HEK293T (cell line): ENCODE measurements around the gene NOXO1.

Source experiments
- BHLHE40 ChIP-seq: fragments of 450-650 bp; IDR thresholded peaks from 2 replicates; pipeline ENCODE4 v1.6.1; 2016; ENCODE audit warnings: mild to moderate bottlenecking, moderate library complexity, borderline replicate concordance
- CTBP1 ChIP-seq: fragments of 450-650 bp; IDR thresholded peaks from 2 replicates; pipeline ENCODE4 v1.6.1; 2016; ENCODE audit warnings: borderline replicate concordance
- ELF4 ChIP-seq: fragments of 450-650 bp; IDR thresholded peaks from 2 replicates; pipeline ENCODE4 v1.6.1; 2017; ENCODE audit warnings: antibody characterized with exemption
- FOXA1 ChIP-seq: fragments of 450-650 bp; IDR thresholded peaks from 2 replicates; pipeline ENCODE4 v1.6.1; 2016; ENCODE audit warnings: mild to moderate bottlenecking
- FOXM1 ChIP-seq: fragments of 450-650 bp; IDR thresholded peaks from 2 replicates; pipeline ENCODE4 v1.6.1; 2017; ENCODE audit warnings: mild to moderate bottlenecking, borderline replicate concordance
- HDGF ChIP-seq: fragments of 450-650 bp; IDR thresholded peaks from 2 replicates; pipeline ENCODE4 v1.6.1; 2017; ENCODE audit warnings: antibody characterized with exemption, borderline replicate concordance
- L3MBTL2 ChIP-seq: fragments of 450-650 bp; conservative IDR thresholded peaks from 2 replicates; pipeline ENCODE4 v1.6.1; 2016; ENCODE audit warnings: mild to moderate bottlenecking
- SP1 ChIP-seq: fragments of 450-650 bp; IDR thresholded peaks from 2 replicates; pipeline ENCODE4 v1.6.1; 2017
- SUZ12 ChIP-seq: fragments of 450-650 bp; IDR thresholded peaks from 2 replicates; pipeline ENCODE4 v1.6.1; 2016; ENCODE audit warnings: mild to moderate bottlenecking
- TARDBP ChIP-seq: fragments of 450-650 bp; IDR thresholded peaks from 2 replicates; pipeline ENCODE4 v1.6.1; 2016
- ZNF384 ChIP-seq: fragments of 450-650 bp; IDR thresholded peaks from 2 replicates; pipeline ENCODE4 v1.6.1; 2016
- TF ChIP-seq, protein P1 (sequence below): fragments of 450-650 bp; IDR thresholded peaks from 2 replicates; pipeline ENCODE4 v1.6.1; 2016

DNA sequence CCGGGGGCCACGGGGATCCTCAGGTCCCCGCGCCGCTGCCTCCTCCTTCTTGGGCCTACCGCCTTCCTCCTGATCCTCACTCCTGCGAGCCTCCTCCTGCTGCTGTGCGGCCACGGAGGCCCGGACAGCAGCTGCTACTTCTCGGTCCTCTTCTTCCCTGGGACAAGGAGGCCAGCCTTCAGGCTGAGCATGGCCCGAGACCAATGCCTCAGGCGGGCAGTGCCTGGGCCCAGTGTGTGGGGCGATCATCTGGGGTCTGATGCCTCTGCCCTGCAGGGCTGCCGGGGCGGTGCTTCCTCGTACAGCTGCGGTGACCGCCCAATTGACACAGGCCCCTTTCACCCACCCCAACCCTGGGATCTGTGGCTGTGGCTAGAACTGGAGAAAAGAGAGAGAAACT is 19.8 kb upstream of the NOXO1 start:
- TF ChIP-seq SP1 (no peak), FOXA1 (no peak), CTBP1 (no peak), ZNF384 (no peak), ELF4 (no peak), HDGF (no peak), TARDBP (no peak), FOXM1 (no peak), BHLHE40 (no peak), L3MBTL2 (no peak), SUZ12 (no peak)
- TF ChIP-seq, protein P1, sequence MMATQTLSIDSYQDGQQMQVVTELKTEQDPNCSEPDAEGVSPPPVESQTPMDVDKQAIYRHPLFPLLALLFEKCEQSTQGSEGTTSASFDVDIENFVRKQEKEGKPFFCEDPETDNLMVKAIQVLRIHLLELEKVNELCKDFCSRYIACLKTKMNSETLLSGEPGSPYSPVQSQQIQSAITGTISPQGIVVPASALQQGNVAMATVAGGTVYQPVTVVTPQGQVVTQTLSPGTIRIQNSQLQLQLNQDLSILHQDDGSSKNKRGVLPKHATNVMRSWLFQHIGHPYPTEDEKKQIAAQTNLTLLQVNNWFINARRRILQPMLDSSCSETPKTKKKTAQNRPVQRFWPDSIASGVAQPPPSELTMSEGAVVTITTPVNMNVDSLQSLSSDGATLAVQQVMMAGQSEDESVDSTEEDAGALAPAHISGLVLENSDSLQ = no peak
